NOMO-1 treated with dmso at 0.1 percent for 144 hours (cell line): ENCODE measurements around the gene WNT3A.

Experiments used
- DNase-seq: peaks from one replicate; lab custom pipeline; 2025; ENCODE audit not compliant: unreplicated experiment; lab: John Stamatoyannopoulos, UW

The WNT3A gene

GRCh38 chr1:228030451-228031201 is 23.8 kb downstream of the WNT3A start:
- DNase-seq = no peak

DNA sequence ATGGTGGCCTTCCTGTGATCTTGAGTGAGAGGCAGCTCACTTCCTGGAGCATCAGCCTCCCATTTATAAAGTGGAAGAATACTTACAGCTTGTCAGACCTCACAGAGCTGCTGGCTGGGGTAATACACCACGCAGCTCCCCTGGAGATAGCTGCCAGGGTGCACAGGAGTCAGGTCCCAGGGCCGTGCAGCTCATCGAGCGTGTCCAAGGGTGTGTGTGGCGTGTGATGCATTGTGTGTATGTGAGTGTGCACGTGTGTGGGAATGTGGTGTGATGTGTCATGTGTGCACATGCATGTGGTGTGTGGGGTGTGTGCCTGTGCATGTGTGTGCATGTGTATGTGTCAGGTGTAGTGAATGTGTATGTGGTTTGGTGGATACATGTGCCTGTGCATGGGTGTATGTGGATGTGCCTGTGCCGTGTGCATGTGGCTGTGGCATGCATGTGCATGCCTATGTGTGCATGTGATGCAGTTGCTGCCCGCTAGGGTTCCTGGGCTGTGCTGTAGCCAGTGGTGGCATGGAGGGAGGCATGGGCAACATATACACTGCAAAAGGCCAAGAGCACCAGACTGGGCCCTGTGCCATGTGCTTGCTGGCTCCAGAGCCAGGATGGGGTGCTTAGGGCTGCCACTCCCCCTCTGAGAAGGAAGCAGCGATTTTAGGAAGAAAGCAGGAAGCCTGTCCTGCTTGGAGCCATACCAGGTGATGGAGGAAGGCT is 24.6 kb downstream of the WNT3A start:
- no peak for DNase-seq

- no peak for DNase-seq
These were observed 25.2 kb downstream of the WNT3A start for GRCh38 chr1:228032041-228032440.

DNA sequence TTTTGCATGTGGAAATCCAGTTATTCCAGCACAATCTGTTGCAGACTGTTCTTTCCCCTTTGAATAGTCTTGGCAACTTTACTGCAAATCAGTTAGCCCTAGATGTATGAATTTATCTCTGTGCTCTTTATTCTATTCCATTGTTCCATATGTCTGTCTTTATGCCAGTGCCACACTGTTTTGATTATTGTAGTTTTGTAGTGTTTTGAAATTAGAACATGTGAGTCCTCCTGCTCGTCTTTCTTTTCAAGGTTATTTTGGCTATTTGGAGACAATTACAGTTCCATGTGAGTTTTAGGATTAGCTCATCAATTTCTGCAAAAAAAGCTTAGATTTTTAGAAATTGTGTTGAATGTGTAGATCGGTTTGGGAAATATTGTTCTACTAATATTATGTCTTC is 26.6 kb downstream of the WNT3A start:
- DNase-seq = no peak

DNA sequence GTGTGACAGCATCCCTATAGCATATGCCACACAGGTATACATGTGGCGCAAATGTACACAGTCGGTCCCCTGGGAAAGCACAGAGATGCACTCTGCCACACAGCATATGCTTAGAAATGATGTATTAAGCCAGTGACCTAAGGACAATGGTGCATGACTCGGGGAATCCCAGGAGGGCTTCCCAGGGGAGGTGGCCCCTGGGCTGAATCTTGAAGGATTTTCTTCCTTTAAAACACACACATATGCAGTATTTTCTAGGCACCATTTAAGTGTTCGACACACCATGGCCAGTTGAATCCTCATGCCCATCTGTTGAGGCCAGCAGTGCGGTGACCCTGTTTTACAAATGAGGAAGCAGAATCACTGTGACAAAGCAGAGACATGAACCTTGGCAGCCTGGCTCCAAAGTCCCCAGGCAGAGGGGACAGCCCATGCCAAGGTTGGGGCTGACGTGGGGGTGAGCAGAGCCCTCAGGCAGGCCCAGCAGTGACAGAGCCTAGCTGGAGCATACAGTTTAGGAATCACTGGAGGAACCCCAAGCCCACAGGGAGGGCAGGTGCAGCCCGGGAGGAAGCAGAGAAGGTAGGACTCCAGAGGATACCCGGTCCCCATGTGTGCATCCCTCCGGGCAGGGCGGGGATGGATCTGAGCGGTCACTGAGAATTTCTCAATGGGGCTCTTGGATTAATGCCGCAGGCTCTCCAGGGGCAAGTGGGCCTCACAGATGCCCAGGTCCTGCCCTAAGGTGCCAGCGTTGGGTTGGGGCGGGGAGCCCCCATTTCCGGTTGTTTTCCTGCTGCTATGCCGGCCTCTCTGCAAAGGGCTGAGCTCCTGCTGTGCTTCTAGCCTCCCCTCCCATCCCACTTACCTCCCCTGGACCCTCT is 28.4 kb downstream of the WNT3A start:
- DNase-seq = no peak

DNA sequence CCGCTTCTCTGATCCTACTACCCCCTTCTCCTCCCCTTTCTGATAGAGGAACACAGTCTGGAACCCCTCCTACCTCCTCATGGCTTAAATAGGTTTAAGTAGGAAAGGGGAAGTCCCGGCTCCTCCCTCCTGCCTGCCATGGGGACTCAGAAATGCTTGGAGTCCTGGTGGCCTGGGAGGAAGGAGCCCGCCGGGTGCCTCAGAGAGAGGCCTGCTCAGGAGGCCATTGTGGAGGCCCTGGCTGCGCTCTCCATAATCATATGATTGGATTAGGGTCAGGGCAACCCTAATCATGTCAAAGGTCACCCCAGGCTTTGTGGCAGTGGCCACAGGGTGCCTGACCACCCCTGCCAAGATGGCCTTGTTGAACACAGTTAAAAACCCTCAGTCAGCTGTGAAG is 29.0 kb downstream of the WNT3A start:
- no peak for DNase-seq

GRCh38 chr1:228036701-228037231 is 30.0 kb downstream of the WNT3A start:
- no peak for DNase-seq

- DNase-seq = no peak
These were observed 30.9 kb downstream of the WNT3A start for GRCh38 chr1:228037401-228038386.

GRCh38 chr1:228038387-228039005 is 31.7 kb downstream of the WNT3A start:
- DNase-seq = no peak

DNA sequence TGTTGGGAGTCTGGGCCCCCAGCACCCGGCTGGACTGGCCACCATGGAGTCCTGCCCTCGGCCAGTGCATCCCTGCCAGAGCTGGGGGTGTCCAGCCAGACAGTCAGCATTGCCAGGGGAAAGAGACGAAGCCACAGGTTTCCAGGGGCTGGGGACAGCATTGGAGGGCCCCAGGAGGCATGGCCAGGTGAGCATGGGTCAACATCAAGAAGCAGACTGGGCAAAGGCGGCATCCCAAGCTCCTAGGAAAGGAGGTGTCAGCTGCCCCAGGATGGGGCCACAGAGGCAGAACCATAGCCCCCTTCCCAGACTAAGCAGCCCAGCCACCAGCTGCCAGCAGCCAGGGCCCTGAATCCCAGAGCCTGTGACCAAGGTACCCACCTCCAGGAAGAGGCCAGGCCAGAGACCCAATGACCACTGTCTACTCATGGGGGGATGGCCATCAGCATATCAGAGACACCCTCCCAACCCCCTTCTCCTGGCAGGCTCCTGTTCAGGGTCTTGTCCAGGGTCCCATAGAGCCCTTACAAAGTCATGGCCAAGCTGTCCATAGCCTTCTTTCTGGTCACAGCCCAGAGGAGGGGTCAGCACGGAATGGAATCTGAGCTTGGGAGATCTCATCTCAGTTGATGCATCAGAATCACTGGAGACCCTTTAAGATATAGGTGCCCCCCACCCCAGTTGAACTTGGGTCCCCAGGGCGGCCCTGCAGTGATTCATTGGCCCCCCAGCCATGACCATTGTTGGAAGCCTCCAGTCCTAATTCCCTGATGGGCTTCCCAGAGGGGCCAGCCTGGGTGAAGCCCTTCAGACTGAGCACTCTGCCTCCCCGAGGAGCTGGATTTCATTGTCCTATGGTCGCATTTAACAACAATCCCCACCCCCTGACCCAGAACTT is 32.5 kb downstream of the WNT3A start:
- no peak for DNase-seq

GRCh38 chr1:228039986-228040385 is 33.2 kb downstream of the WNT3A start:
- no peak for DNase-seq

GRCh38 chr1:228041316-228041715 is 34.5 kb downstream of the WNT3A start:
- no peak for DNase-seq

GRCh38 chr1:228042508-228042907 is 35.7 kb downstream of the WNT3A start:
- no peak for DNase-seq

GRCh38 chr1:228043281-228043848 is 36.6 kb downstream of the WNT3A start:
- DNase-seq = no peak

- DNase-seq = no peak
These were observed 38.2 kb downstream of the WNT3A start for GRCh38 chr1:228044961-228045360.

DNA sequence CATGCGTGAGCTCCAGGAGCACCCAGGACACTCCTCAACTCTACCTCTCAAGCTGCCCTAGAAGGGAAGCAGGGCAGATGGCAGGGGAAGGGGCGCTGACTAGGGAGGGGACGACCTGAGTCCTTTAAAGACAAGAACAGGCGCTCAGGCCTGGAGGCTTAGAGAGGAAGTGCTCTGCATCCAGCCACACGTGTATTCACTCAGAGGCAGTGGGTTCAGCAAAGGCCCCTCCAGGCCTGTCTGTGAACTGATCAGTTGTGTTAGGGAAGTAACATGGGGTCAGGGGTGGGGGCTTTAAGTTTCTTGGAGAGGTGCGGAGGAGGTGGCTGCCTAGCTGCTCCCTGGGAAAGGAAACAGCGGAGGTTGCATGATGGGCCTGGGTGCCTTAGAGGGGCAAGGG is 38.6 kb downstream of the WNT3A start:
- no peak for DNase-seq

DNA sequence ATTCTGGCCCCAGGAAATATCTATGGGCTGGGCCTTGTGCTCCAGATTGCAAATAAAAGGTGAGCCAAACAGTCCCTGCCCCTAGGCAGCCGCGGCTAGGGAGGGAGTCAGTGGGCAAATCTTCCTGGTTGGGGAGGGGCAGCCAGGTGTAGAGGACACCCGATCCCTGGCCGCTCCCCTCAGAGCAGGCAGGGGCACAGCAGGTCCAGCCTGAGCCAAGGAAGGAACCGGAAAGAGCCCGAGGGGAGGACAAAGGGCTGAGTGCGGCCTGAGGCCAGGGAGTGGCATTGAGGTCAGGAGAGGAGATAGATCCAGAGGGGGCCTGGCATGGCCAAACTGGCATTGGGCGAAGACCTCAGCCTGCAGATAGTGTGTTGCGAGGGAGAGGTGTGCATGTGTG is 39.1 kb downstream of the WNT3A start:
- no peak for DNase-seq

GRCh38 chr1:228046421-228047182 is 39.8 kb downstream of the WNT3A start:
- no peak for DNase-seq
